Activated T-cell treated with anti-CD3 and anti-CD28 coated beads, Interleukin-2, amount 50 U/mL, for 4 hours (primary cell): Measurements from ENCODE around the gene CREG2. TPM values are rescaled to one million over a fixed set of nuclear protein-coding genes. Genes with fewer than 3 reads are reported as not detected.
"Not testable (repeated sequence)": the region's sequence is repeated elsewhere in the genome, so short reads cannot be mapped to it uniquely, and the experiment has no call there.

Experiments used
- ATAC-seq, 2 donors: fragments of 200-7000 bp; cut with Tn5 transposase; one replicate each; pipeline ENCODE4 v1.10.0; 2021
- DNase-seq: peaks from one replicate; pipeline ENCODE4 v3.0.0-alpha.2; 2020
- H3K27me3 Mint-ChIP-seq: one replicate; pipeline ENCODE4 v1.8.0; 2021; ENCODE audit warnings: low read depth, mixed read lengths
- H3K36me3 Mint-ChIP-seq: one replicate; pipeline ENCODE4 v1.8.0; 2022; ENCODE audit warnings: mixed read lengths; ENCODE audit not compliant: insufficient read depth
- H3K4me1 Mint-ChIP-seq: one replicate; pipeline ENCODE4 v1.8.0; 2021; ENCODE audit warnings: low read depth, mixed read lengths
- H3K4me3 Mint-ChIP-seq: one replicate; pipeline ENCODE4 v1.8.0; 2021; ENCODE audit warnings: mild to moderate bottlenecking, moderate library complexity, mixed read lengths
- H3K9me3 Mint-ChIP-seq: one replicate; pipeline ENCODE4 v1.8.0; 2021; ENCODE audit warnings: mixed read lengths
- total RNA-seq, 3 donors: library from RNA; stranded (reverse); gene quantifications; one replicate each; pipeline ENCODE4 v1.2.1, GENCODE V29; 2021

The CREG2 gene
- total RNA-seq, 3 donors from 2014 or later: not detected

DNA sequence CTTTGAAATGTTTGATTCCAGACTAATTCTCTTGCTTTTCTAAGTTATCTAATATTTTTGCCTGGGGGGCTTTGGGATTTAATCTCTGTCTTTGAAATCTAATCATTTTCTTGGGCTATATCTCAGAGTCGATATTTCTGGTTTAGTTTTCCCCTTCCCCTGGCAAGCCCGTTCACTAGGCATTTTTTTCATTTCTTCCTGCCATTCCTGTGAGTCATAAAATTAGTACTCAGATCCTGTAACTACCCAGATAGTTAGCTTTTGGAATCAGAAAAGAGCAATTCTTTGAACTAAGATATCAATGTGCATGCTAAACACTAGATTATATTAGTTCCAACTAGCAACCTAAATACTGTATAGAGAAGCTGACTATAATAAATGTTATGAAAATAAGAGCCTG, 49.4 kb downstream of the CREG2 start:
- no peak for ATAC-seq
- Mint-ChIP-seq H3K4me3 (no peak overlapping the region), H3K27me3 (no peaks in the 10 kb centered on the region), H3K36me3 (no peaks in the 10 kb centered on the region), H3K9me3 (no peaks in the 10 kb centered on the region), H3K4me1 (peaks cover 35% of the 10 kb centered on the region)
- no peak for DNase-seq

DNA sequence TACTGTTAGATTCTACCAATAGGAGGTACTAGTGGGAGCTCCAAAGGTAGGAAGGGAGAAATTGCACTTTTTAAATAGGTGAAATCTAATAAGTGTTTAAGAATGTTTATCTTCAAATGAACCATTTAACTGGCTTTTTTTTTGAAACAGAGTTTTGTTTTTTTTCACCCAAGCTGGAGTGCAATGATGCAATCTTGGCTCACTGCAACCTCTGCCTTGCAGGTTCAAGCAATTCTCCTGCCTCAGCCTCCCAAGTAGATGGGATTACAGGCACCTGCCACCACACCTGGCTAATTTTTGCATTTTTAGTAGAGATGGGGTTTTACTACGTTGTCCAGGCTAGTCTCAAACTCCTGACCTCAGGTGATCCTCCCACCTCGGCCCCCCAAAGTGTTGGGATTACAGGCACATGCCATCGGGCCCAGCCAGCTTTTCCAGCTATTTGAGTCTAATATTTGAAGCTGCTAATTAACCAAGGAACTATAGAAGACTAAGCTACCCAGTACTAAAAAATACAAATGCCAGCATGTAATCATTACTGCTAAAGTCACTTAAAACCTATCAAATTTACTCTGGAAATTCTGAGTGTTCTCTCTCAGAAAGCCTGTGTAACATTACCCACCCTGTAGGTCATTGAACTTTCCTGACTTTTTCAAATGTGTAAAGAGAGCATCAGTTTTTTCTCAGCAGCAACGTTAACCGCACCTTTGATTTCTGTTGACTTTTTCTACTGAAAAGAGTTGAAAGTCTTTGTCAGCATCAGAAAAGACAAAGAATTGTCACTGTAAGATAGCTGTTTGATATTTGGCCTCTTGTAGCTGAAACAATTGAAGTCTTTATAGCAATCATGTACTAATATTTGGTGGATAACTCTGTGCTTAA, 54.2 kb downstream of the CREG2 start:
- H3K4me3 Mint-ChIP-seq: no peak overlapping the region
- ATAC-seq (no peak), DNase-seq (no peak)
- no peaks in the 10 kb centered on the region for H3K27me3 Mint-ChIP-seq
- H3K4me1 Mint-ChIP-seq: peaks cover 18% of the 10 kb centered on the region
- H3K9me3 Mint-ChIP-seq: no peaks in the 10 kb centered on the region
- H3K36me3 Mint-ChIP-seq: no peaks in the 10 kb centered on the region

DNA sequence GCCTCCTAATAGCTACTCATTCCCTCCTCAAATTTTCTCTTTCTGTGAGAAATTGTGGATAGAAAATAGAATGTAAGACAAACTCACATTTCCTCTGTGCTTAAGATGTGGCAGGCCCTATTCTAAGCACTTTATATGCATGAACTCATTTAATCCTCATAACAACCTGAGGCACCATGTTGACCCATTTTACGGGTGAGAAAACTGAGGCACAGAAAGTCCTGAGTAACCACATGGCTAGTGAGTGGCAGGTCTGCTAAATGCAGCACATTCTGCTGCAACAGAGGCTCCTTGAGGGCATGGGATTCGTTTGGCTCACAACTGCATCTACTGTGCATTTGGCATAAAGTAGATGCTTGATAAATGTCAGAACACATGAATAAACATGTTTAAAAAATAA, 56.1 kb downstream of the CREG2 start:
- DNase-seq (no peak), ATAC-seq (no peak)
- H3K4me1 Mint-ChIP-seq: peaks cover 18% of the 10 kb centered on the region
- H3K4me3 Mint-ChIP-seq: no peak overlapping the region
- no peaks in the 10 kb centered on the region for H3K9me3 Mint-ChIP-seq
- H3K36me3 Mint-ChIP-seq: no peaks in the 10 kb centered on the region
- no peaks in the 10 kb centered on the region for H3K27me3 Mint-ChIP-seq

- Mint-ChIP-seq H3K36me3 (no peaks in the 10 kb centered on the region), H3K9me3 (no peaks in the 10 kb centered on the region), H3K4me1 (peaks cover 18% of the 10 kb centered on the region), H3K4me3 (peak overlapping the region; percentile 14), H3K27me3 (no peaks in the 10 kb centered on the region)
- DNase-seq (peak; percentile 38), ATAC-seq (peak; percentile 57 to 73)
These were observed 56.9 kb downstream of the CREG2 start for GRCh38 chr2:101330253-101330933.

DNA sequence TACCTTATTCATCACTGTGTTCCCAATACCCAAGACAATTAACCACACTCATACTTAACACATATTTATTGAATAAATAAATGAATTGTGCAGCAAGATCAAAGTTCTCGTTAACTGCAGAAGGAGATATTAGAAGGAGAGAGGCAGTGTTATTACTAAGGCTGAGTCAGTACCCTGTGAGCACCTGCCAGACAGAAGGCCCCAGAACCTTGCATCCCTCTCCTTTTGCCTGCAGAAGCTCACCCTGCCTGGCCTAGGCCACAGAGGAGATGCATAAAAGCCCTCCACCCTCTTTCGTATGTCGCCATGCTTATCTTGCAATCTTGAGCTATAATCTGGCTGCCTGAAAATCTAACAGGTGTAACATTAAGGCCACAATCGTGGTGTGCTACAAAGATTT, 58.3 kb downstream of the CREG2 start:
- no peak overlapping the region for H3K4me3 Mint-ChIP-seq
- ATAC-seq (peak; percentile 62 to 67), DNase-seq (no peak)
- no peaks in the 10 kb centered on the region for H3K27me3 Mint-ChIP-seq
- no peaks in the 10 kb centered on the region for H3K36me3 Mint-ChIP-seq
- no peaks in the 10 kb centered on the region for H3K9me3 Mint-ChIP-seq
- peaks cover 20% of the 10 kb centered on the region for H3K4me1 Mint-ChIP-seq

- ATAC-seq (peak; percentile 42 to 43), DNase-seq (no peak)
- Mint-ChIP-seq H3K36me3 (no peaks in the 10 kb centered on the region), H3K9me3 (no peaks in the 10 kb centered on the region), H3K4me1 (peaks cover 16% of the 10 kb centered on the region), H3K27me3 (no peaks in the 10 kb centered on the region), H3K4me3 (no peak overlapping the region)
These were observed 58.8 kb downstream of the CREG2 start for GRCh38 chr2:101328474-101329007.

DNA sequence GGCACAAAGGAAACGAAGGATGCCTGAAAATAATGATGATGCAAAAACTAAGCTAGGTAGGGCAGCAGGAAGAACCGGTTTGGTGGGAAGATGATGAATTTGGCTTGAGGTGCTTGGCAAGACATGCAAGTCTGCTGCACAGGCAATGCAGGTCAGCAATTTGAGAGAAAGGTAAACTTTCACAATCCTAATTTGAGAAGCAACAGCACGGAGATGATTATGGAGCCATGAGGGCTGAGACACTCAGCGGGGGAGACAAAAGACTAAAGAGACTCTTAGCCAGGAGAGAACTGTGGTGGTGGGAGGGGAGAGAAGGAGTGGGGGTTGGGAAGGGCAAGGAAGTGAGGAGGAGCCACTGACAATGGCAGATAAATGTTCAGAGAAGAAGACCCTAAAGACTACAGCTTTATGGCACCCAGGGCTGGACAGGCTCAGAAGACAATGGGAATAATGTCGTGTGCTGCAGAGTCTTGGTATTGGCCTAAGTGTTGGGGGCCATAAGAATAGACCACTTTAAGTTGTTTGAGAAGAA, 59.4 kb downstream of the CREG2 start:
- H3K27me3 Mint-ChIP-seq: no peaks in the 10 kb centered on the region
- DNase-seq (no peak), ATAC-seq (no peak)
- peaks cover 14% of the 10 kb centered on the region for H3K4me1 Mint-ChIP-seq
- H3K9me3 Mint-ChIP-seq: no peaks in the 10 kb centered on the region
- H3K4me3 Mint-ChIP-seq: no peak overlapping the region
- no peaks in the 10 kb centered on the region for H3K36me3 Mint-ChIP-seq

GRCh38 chr2:101325425-101325824, 61.9 kb downstream of the CREG2 start:
- ATAC-seq (no peak), DNase-seq (no peak)
- Mint-ChIP-seq H3K4me3 (no peak overlapping the region), H3K9me3 (no peaks in the 10 kb centered on the region), H3K4me1 (peaks cover 4% of the 10 kb centered on the region), H3K36me3 (no peaks in the 10 kb centered on the region), H3K27me3 (no peaks in the 10 kb centered on the region)

- not testable (repeated sequence) for DNase-seq, H3K36me3 Mint-ChIP-seq, ATAC-seq, H3K27me3 Mint-ChIP-seq, H3K9me3 Mint-ChIP-seq, H3K4me3 Mint-ChIP-seq
- peaks cover 37% of the 10 kb centered on the region for H3K4me1 Mint-ChIP-seq
These were observed 70.7 kb downstream of the CREG2 start for GRCh38 chr2:101316568-101316967.

DNA sequence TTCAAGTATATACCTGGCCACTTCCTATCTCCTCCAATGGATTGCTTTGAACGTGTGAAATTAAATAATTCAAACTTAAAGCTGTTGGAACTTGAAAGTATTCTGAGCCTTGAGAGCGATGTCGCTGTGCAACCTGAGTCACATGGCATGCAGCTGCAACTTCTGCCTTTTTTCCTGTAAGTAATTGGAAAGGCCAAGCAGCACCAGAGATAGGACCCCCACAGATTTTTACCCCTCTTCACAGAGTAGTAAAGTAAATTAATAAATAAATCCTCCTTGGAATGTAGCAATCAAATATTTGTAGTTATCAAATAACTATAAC, 75.6 kb downstream of the CREG2 start:
- no peaks in the 10 kb centered on the region for H3K27me3 Mint-ChIP-seq
- H3K9me3 Mint-ChIP-seq: no peaks in the 10 kb centered on the region
- DNase-seq (no peak), ATAC-seq (no peak)
- H3K4me3 Mint-ChIP-seq: peak overlapping the region; percentile 22
- peaks cover 67% of the 10 kb centered on the region for H3K4me1 Mint-ChIP-seq
- peaks cover 3% of the 10 kb centered on the region for H3K36me3 Mint-ChIP-seq

GRCh38 chr2:101310834-101311695, 76.2 kb downstream of the CREG2 start:
- no peaks in the 10 kb centered on the region for H3K27me3 Mint-ChIP-seq
- peak overlapping the region; percentile 22 for H3K4me3 Mint-ChIP-seq
- H3K36me3 Mint-ChIP-seq: peaks cover 9% of the 10 kb centered on the region
- peaks cover 67% of the 10 kb centered on the region for H3K4me1 Mint-ChIP-seq
- DNase-seq (no peak), ATAC-seq (no peak)
- no peaks in the 10 kb centered on the region for H3K9me3 Mint-ChIP-seq

DNA sequence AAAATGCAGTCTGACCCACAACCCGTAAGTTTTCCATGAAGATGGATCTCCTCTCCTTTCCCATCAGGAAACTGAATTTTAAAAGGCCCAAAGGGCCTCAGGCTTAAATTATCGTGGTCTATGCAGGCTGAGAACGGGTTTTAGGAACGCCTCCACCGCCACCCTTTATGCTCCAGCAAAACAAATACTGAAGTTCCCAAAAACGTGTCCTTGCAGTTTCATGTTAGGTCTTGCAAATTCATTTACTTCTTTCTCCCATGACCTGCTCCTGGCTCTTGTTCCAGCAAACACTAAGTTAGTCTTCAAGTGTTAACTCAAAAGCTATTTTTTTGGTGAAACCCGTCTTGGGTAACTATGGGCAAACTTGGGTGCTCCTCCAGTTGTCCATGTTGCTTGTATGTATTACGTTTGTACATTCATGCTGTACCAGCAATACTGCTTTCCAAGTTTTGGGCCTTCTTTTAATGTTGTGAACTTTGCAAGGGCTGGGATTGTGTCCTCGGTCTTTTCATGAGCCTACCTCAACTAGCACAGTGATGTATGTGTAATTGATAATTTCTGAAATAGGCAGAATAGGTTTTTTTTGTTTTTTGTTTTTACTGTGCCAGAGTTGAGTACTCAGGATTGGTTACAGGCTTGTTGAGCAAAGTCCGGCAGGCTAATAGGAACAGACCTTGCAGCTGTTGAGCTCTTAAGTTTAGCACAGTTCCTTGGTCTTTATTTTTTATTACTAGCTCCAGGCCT, 77.0 kb downstream of the CREG2 start:
- Mint-ChIP-seq H3K36me3 (peaks cover 17% of the 10 kb centered on the region), H3K4me3 (no peak overlapping the region), H3K9me3 (no peaks in the 10 kb centered on the region), H3K4me1 (peaks cover 67% of the 10 kb centered on the region), H3K27me3 (no peaks in the 10 kb centered on the region)
- no peak for ATAC-seq
- no peak for DNase-seq

DNA sequence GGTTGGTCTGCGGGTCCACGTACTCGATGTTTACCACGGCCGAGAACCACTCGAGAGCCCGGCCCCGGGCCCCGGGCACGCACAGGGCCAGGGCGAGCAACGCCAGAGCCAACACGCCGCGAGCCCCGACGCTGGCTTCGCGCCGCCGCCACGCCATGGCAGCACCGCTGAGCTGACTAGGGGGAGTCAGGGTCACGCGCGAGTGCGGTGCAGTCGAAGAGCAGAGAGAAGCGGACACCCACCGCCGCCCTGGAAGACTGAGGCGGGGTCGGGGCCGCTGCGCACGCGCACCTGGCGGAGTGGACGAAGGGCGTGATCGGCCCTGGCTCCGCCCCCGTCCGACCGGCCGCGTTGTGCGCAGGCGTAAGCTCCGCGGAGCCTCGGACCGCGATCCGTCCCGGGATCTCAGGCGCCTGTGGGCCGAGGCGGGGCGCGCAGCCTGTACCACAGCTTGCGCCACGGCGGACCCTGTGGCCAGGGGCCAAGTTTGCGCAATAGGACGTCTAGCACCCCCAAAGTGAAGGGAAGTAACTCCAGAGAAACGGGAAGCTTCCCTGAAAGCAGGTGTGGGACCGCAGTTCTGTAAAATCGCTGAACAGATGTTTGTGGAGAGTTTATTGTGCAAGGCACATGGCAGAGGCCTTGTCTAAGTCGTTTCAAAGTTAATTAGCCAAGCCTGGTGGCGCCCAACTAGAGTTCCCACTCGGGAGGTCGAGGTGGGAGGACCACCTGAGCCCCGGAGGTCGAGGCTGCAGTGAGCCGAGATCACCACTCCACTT, 78.7 kb downstream of the CREG2 start, which contains the start of gene RNF149:
TSS of gene RNF149 (minus strand) at position 270 of the 779 bp plus-strand sequence. CDS start at position 157, 113 bp downstream.
- Mint-ChIP-seq H3K4me3 (peak within 1 kb of the TSS; percentile 97), H3K36me3 (peaks cover 22% of the 10 kb centered on the region), H3K4me1 (peaks cover 81% of the 10 kb centered on the region), H3K9me3 (no peaks in the 10 kb centered on the region), H3K27me3 (no peaks in the 10 kb centered on the region)
- ATAC-seq (peak; percentile 52 to 61), DNase-seq (peak; percentile 92)
